GM13977 (cell line): Measurements from ENCODE around the gene TLR9.

Experiments
- DNase-seq: peaks from one replicate; pipeline ENCODE4 v3.0.0; 2012; ENCODE audit warnings: low spot score
- in situ Hi-C: fragments of 300-500 bp; cut with MboI; formaldehyde crosslinking; loops from one replicate; pipeline ENCODE4 v1.12.0; 2022; ENCODE audit warnings: low sequenced_read_pairs, low pct_unique_long_range_greater_than_20kb, mixed read lengths, inconsistent platforms; ENCODE audit not compliant: unreplicated experiment
- TF ChIP-seq, protein P1 (sequence below): IDR thresholded peaks from 2 replicates; pipeline ENCODE4 v1.5.1; 2012; ENCODE audit warnings: mild to moderate bottlenecking, control low read depth; ENCODE audit not compliant: insufficient read depth; ENCODE audit errors: extremely low read depth, missing control alignments

TLR9 gene

DNA sequence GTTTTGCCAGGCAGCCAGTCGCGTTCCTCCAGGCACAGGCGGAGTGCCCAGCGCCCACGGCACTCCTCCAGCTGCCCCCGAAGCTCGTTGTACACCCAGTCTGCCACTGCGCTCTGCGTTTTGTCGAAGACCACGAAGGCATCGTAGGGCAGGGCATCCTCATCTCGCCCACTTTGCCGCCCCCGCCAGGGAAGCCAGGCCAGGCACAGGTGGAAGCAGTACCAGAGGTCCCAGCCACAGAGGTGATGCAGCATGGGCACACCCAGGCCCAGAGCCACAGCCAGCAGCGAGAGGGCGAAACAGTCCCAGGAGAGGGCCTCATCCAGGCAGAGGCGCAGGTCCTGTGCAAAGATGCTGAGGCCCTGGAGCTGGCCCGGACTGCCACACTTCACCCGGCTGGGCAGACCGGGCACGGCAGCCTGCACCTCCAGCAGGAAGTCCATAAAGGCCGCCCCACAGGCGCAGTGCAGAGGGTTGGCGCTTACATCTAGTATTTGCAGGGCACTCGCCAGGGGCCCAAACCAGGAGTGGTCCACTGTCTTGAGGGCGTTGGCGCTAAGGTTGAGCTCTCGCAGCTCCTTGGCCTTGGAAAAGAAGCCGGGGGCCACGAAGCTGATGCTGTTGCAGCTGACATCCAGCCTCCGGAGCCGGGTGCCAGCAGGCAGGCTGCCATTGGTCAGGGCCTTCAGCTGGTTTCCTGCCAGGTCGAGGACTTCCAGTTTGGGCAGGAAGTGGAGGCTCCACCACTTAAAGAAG is 3.7 kb downstream of the TLR9 start:
- in situ Hi-C loops: no loop called here
- TF ChIP-seq, protein P1, sequence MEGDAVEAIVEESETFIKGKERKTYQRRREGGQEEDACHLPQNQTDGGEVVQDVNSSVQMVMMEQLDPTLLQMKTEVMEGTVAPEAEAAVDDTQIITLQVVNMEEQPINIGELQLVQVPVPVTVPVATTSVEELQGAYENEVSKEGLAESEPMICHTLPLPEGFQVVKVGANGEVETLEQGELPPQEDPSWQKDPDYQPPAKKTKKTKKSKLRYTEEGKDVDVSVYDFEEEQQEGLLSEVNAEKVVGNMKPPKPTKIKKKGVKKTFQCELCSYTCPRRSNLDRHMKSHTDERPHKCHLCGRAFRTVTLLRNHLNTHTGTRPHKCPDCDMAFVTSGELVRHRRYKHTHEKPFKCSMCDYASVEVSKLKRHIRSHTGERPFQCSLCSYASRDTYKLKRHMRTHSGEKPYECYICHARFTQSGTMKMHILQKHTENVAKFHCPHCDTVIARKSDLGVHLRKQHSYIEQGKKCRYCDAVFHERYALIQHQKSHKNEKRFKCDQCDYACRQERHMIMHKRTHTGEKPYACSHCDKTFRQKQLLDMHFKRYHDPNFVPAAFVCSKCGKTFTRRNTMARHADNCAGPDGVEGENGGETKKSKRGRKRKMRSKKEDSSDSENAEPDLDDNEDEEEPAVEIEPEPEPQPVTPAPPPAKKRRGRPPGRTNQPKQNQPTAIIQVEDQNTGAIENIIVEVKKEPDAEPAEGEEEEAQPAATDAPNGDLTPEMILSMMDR: no peak
- DNase-seq: no peak

DNA sequence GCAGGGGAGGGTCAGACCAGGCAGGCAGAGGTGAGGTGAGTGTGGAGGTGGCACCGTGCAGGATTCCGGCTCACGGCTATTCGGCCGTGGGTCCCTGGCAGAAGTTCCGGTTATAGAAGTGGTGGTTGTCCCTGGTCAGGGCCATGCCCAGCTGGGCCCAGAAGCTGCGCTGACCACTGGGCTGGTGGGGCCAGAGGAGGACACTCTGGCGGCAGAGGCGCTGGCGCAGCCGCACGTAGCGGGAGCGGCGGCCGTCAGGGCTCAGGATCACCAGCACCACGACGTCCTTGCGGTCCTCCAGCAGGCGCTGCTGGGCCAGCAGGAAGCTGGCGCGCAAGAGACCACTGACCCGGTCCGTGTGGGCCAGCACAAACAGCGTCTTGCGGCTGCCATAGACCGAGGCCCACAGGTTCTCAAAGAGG is 4.3 kb downstream of the TLR9 start:
- in situ Hi-C loops: no loop called here
- TF ChIP-seq, protein P1: no peak
- no peak for DNase-seq

DNA sequence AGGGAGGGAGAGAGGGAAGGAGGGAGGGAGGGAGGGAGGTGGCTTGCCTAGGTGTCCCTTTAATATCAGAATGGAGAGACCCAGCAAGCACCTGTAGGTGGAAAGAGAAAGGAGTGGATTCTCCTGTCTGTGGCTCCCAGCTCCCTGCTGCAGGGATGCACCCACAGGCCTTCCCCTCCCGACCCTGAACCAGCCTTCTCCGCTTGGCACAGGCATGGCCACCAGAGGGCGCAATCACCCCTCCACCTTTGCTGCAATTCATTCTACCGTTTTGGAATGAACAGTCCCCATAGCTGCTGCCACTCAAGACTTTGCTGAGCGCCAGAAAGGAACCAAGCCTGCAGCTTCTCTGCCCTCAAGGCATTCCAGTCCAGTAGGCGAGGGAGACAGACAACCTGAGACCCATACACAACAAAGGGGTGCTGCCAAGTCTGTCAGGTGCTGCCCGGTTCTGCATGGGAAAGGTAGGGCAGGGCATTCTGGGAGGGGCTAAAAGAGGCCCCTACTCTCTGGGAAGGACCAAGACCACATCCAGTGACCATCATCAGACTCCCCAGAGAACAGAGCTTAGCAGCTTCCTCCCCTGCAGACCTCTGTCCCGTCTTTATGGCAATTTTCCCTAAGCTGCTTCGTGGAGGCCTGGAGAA is 4.9 kb downstream of the TLR9 start:
- in situ Hi-C loops: no loop called here
- TF ChIP-seq, protein P1: peak; percentile 97
- peak; percentile 89 for DNase-seq

DNA sequence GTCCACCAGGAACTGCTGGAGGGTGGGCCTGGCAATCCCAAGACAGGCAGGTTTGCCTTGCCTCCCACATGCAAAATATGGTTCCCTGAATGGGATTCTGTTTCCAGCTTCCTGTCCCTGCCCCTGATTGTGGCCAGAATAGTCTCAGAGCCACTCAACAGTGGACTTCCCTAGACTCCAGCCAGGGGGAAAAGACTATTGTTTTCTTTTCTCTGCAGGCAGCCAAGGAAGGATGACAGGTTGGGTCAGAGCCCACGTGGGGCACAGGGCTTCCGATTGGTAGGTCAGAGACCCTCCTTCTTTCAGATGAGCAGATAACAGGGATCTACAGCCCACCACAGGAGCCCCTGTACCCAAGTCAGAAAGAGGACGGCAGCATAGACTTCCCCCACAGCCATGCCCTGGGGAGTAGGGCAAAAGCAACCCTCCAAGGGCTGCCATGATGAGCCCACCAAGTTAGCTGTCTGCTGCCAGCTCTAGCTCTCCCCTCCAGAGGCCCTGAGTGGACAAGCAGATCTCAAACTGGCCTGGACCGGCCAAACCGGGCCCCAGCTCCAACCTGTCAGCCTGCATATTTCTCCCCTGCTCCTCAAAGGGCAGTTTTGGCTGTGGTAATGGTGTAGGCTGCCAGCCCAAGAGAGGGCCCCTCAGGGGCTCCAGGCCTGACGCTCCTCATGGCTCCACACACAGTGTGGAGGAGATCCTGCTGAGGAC is 6.4 kb downstream of the TLR9 start:
- in situ Hi-C loops: no loop called here
- TF ChIP-seq, protein P1: no peak
- DNase-seq: no peak

DNA sequence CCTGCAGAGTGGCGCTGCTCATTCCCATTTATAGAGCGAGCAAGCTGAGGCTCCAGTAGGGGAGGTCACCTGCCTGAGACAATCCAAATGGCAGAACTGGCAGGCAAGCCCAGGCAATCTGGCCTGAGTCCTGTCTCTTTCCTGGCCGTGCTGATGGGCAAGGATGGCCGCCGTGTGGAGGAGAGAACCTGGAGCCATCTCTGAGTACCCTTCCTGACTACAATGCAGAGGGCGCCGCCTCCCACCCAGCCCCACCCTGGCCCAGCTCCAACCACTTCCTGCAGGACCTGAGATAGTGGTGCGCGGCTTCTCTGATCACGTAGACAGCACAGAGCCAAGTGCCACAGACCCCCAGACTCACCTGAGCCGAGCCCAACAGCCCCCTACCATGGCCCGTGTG is 7.0 kb downstream of the TLR9 start:
- in situ Hi-C loops: no loop called here
- no peak for DNase-seq
- TF ChIP-seq, protein P1: no peak

DNA sequence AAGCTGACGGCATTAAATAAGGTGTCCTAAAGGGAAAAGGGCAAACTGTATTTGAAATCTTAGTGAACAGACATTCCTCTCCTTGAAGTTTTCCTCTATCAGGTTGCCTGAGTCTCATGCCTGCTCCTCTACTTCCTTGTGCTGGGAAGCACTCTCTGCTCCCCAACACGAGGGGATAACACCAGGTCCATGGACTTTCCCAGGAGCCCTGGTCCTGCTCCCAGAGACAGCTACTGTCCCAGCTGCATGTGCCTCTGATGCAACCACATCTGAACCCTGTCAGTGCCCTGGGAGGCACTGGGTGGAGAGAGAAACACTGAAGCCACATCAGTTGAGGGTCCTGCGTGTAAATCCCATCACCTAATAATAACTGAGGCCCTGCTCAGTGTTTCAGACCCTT is 7.4 kb downstream of the TLR9 start:
- in situ Hi-C loops: no loop called here
- TF ChIP-seq, protein P1: no peak
- no peak for DNase-seq
